ENCODE data around the gene C12orf57. TPM values are rescaled to one million over a fixed set of nuclear protein-coding genes. Genes with fewer than 3 reads are reported as not detected.

The C12orf57 gene
- polyA plus RNA-seq, 1 donor (not counting 4 experiments of a cell fraction or from before 2014, with no cell fraction given), result 137 TPM

DNA sequence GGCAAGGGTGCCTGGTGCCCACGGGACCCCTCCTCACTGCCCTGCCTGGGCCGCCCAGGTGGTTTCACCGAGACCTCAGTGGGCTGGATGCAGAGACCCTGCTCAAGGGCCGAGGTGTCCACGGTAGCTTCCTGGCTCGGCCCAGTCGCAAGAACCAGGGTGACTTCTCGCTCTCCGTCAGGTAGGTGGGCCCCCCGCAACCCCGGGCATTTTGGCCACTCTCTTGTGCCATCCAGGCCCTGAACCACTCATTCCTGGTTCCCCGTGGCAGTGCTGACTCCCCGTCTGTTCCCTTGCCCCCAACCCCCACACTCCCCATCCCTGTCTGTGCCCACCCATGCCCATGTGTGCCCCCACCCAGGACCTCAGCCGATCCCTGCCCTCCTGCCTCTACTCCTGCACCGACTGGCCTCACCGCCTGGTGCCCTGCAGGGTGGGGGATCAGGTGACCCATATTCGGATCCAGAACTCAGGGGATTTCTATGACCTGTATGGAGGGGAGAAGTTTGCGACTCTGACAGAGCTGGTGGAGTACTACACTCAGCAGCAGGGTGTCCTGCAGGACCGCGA lies 7.8 kb downstream of the C12orf57 start:
- H3K9ac ChIP-seq (ENCODE audit: control insufficient read depth, extremely low read depth, insufficient read depth, low read length), result no peak overlapping the region
- no peaks in the 10 kb centered on the region for H3K27me3 ChIP-seq (ENCODE audit: control insufficient read depth, extremely low read depth, insufficient read depth, low read length)
- H3K27ac ChIP-seq (ENCODE audit: control insufficient read depth, insufficient read depth, low read length), result no peak overlapping the region
- H2AFZ ChIP-seq (ENCODE audit: control insufficient read depth, low read length), result no peak overlapping the region
- peaks cover 3% of the 10 kb centered on the region for H3K79me2 ChIP-seq (ENCODE audit: control insufficient read depth, insufficient read depth, low read length)
- TF ChIP-seq, protein P1, sequence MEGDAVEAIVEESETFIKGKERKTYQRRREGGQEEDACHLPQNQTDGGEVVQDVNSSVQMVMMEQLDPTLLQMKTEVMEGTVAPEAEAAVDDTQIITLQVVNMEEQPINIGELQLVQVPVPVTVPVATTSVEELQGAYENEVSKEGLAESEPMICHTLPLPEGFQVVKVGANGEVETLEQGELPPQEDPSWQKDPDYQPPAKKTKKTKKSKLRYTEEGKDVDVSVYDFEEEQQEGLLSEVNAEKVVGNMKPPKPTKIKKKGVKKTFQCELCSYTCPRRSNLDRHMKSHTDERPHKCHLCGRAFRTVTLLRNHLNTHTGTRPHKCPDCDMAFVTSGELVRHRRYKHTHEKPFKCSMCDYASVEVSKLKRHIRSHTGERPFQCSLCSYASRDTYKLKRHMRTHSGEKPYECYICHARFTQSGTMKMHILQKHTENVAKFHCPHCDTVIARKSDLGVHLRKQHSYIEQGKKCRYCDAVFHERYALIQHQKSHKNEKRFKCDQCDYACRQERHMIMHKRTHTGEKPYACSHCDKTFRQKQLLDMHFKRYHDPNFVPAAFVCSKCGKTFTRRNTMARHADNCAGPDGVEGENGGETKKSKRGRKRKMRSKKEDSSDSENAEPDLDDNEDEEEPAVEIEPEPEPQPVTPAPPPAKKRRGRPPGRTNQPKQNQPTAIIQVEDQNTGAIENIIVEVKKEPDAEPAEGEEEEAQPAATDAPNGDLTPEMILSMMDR (optimal IDR thresholded peaks at IDR 0.05 in 1 of 3, IDR thresholded peaks at IDR 0.05 in 1 of 3, conservative IDR thresholded peaks at IDR 0.05 in 1 of 3; ENCODE audit: extremely low read depth in 1 of 3, insufficient read depth in 2 of 3, low read length in 3 of 3), result no peak
- TF ChIP-seq EZH2 (IDR thresholded peaks at IDR 0.05; ENCODE audit: low read length), result no peak
- DNase-seq (ENCODE audit: low read depth, low spot score), result no peak
- no peak overlapping the region for H3K4me2 ChIP-seq (ENCODE audit: control insufficient read depth, extremely low read depth, insufficient read depth, low read depth, low read length)
- H3K9me3 ChIP-seq (ENCODE audit: control insufficient read depth, low read depth, low read length), result no peaks in the 10 kb centered on the region
- dilution Hi-C loops (cut with MboI; ENCODE audit: extremely low pct_ligation_motif_present, low sequenced_read_pairs), result no loop called here
- no peaks in the 10 kb centered on the region for H4K20me1 ChIP-seq (ENCODE audit: control insufficient read depth, extremely low read depth, insufficient read depth, low read length)
- H3K36me3 ChIP-seq (ENCODE audit: control insufficient read depth in 2 of 2, extremely low read depth in 1 of 2, insufficient read depth in 2 of 2, low read length in 2 of 2), result no peaks in the 10 kb centered on the region
- H3K4me3 ChIP-seq (ENCODE audit: control insufficient read depth in 2 of 3, extremely low read depth in 1 of 3, insufficient read depth in 2 of 3, low read depth in 1 of 3, low read length in 3 of 3), result no peak overlapping the region
- H3K4me1 ChIP-seq (ENCODE audit: control insufficient read depth, extremely low read depth, insufficient read depth, low read length), result peaks cover 6% of the 10 kb centered on the region
- FAIRE-seq, result no peak
- no peaks in the 10 kb centered on the region for H3K9me1 ChIP-seq (ENCODE audit: control insufficient read depth, extremely low read depth, insufficient read depth, low read length)

GRCh38 chr12:6952121-6952862 lies 8.5 kb downstream of the C12orf57 start:
- Histone ChIP-seq H3K4me3 (ENCODE audit: control insufficient read depth in 2 of 3, extremely low read depth in 1 of 3, insufficient read depth in 2 of 3, low read depth in 1 of 3, low read length in 3 of 3) (no peak overlapping the region), H3K27ac (ENCODE audit: control insufficient read depth, insufficient read depth, low read length) (no peak overlapping the region), H3K4me2 (ENCODE audit: control insufficient read depth, extremely low read depth, insufficient read depth, low read depth, low read length) (no peak overlapping the region), H3K36me3 (ENCODE audit: control insufficient read depth in 2 of 2, extremely low read depth in 1 of 2, insufficient read depth in 2 of 2, low read length in 2 of 2) (no peaks in the 10 kb centered on the region), H3K4me1 (ENCODE audit: control insufficient read depth, extremely low read depth, insufficient read depth, low read length) (no peaks in the 10 kb centered on the region), H3K9ac (ENCODE audit: control insufficient read depth, extremely low read depth, insufficient read depth, low read length) (no peak overlapping the region), H3K9me3 (ENCODE audit: control insufficient read depth, low read depth, low read length) (no peaks in the 10 kb centered on the region), H3K27me3 (ENCODE audit: control insufficient read depth, extremely low read depth, insufficient read depth, low read length) (no peaks in the 10 kb centered on the region), H4K20me1 (ENCODE audit: control insufficient read depth, extremely low read depth, insufficient read depth, low read length) (no peaks in the 10 kb centered on the region), H3K79me2 (ENCODE audit: control insufficient read depth, insufficient read depth, low read length) (no peaks in the 10 kb centered on the region), H2AFZ (ENCODE audit: control insufficient read depth, low read length) (no peak overlapping the region), H3K9me1 (ENCODE audit: control insufficient read depth, extremely low read depth, insufficient read depth, low read length) (no peaks in the 10 kb centered on the region)
- TF ChIP-seq, protein P1 (optimal IDR thresholded peaks at IDR 0.05 in 1 of 3, IDR thresholded peaks at IDR 0.05 in 1 of 3, conservative IDR thresholded peaks at IDR 0.05 in 1 of 3; ENCODE audit: extremely low read depth in 1 of 3, insufficient read depth in 2 of 3, low read length in 3 of 3), result no peak
- TF ChIP-seq EZH2 (IDR thresholded peaks at IDR 0.05; ENCODE audit: low read length), result no peak
- DNase-seq (ENCODE audit: low read depth, low spot score) (no peak), FAIRE-seq (no peak)
- dilution Hi-C loops (cut with MboI; ENCODE audit: extremely low pct_ligation_motif_present, low sequenced_read_pairs), result no loop called here
